HEK293T (cell line): Measurements from ENCODE around the gene PRKAB1.

ENCODE experiments used
- BHLHE40 ChIP-seq: fragments of 450-650 bp; IDR thresholded peaks from 2 replicates; pipeline ENCODE4 v1.6.1; 2016; ENCODE audit warnings: mild to moderate bottlenecking, moderate library complexity, borderline replicate concordance
- FOXA1 ChIP-seq: fragments of 450-650 bp; IDR thresholded peaks from 2 replicates; pipeline ENCODE4 v1.6.1; 2016; ENCODE audit warnings: mild to moderate bottlenecking
- HDGF ChIP-seq: fragments of 450-650 bp; IDR thresholded peaks from 2 replicates; pipeline ENCODE4 v1.6.1; 2017; ENCODE audit warnings: antibody characterized with exemption, borderline replicate concordance
- PKNOX1 ChIP-seq: fragments of 450-650 bp; IDR thresholded peaks from 2 replicates; pipeline ENCODE4 v1.6.1; 2016
- SUZ12 ChIP-seq: fragments of 450-650 bp; IDR thresholded peaks from 2 replicates; pipeline ENCODE4 v1.6.1; 2016; ENCODE audit warnings: mild to moderate bottlenecking
- TARDBP ChIP-seq: fragments of 450-650 bp; IDR thresholded peaks from 2 replicates; pipeline ENCODE4 v1.6.1; 2016

GRCh38 chr12:119630223-119630780 lies 37.6 kb upstream of the PRKAB1 start:
- no peak for TF ChIP-seq FOXA1
- no peak for TF ChIP-seq SUZ12
- no peak for TF ChIP-seq BHLHE40
- TF ChIP-seq TARDBP: no peak
- TF ChIP-seq PKNOX1: no peak
- no peak for TF ChIP-seq HDGF
